Esophagus squamous epithelium (tissue), 4 donors: ENCODE measurements around the gene BMP8A.

ENCODE experiments used
- CTCF ChIP-seq, 6 experiments: fragments of 450-650 bp in 4 of 6; fragments of 200-600 bp in 2 of 6; sonication (generic) in 2 of 6; IDR thresholded peaks; one replicate each; pipeline ENCODE4 v1.5.1; 2016 to 2019; ENCODE audit warnings: antibody characterized with exemption in 6 of 6, mild to moderate bottlenecking in 4 of 6, moderate library complexity in 4 of 6
- POLR2A ChIP-seq, 4 donors: fragments of 450-650 bp; IDR thresholded peaks; one replicate each; pipeline ENCODE4 v1.6.1; 2017; ENCODE audit warnings: antibody characterized with exemption in 4 of 4, mild to moderate bottlenecking in 4 of 4, moderate library complexity in 3 of 4

DNA sequence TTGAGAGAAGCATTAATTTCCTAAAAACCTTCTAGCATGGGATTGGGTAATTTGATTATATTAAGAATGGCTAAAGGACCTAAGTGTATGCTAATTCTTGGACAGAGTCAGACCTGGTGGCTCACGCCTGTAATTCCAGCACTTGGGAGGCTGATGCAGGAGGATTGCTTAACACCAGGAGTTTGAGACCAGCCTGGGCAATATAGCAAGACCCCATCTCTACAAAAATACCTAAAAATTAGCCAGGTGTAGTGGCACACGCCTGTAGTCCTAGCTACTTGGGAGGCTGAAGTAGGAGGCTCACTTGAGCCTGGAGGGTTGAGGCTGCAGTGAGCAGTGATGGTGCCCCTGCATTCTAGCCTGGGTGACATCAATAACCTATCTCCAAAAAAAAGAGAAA is 45.9 kb upstream of the BMP8A start:
- TF ChIP-seq CTCF (IDR thresholded peaks at IDR 0.05) (no peak), POLR2A (IDR thresholded peaks at IDR 0.05) (no peak)
